GM18517 (cell line): ENCODE measurements around the gene XPNPEP1.
A peak's percentile ranks its signal among the peaks of the same experiment; 100 is the strongest.
"Not testable (repeated sequence)": the region's sequence is repeated elsewhere in the genome, so short reads cannot be mapped to it uniquely, and the experiment has no call there.

Experiments
- ATAC-seq: cut with Tn5 transposase; IDR thresholded peaks from one replicate; pipeline ENCODE4 v1.9.1; 2021; ENCODE audit warnings: mild to moderate bottlenecking, moderate library complexity; ENCODE audit not compliant: unreplicated experiment

Gene XPNPEP1

GRCh38 chr10:109924967-109925620, 1.8 kb upstream of the XPNPEP1 start:
- ATAC-seq: no peak

GRCh38 chr10:109924087-109924486, 776 bp upstream of the XPNPEP1 start:
- no peak for ATAC-seq

GRCh38 chr10:109922358-109922975, 844 bp downstream of the XPNPEP1 start:
- ATAC-seq: no peak

- ATAC-seq: no peak
These were observed 3.3 kb downstream of the XPNPEP1 start for GRCh38 chr10:109920016-109920415.

GRCh38 chr10:109919220-109919619, 4.1 kb downstream of the XPNPEP1 start:
- peak; percentile 30 for ATAC-seq

- ATAC-seq: not testable (repeated sequence)
These were observed 4.6 kb downstream of the XPNPEP1 start for GRCh38 chr10:109918707-109919106.

GRCh38 chr10:109915566-109915965, 7.7 kb downstream of the XPNPEP1 start:
- ATAC-seq: no peak

GRCh38 chr10:109914966-109915365, 8.3 kb downstream of the XPNPEP1 start:
- ATAC-seq: no peak

- ATAC-seq: no peak
These were observed 9.9 kb downstream of the XPNPEP1 start for GRCh38 chr10:109913306-109913892.

- peak; percentile 93 for ATAC-seq
These were observed 10.7 kb downstream of the XPNPEP1 start for GRCh38 chr10:109912335-109913281.

- ATAC-seq: no peak
These were observed 11.4 kb downstream of the XPNPEP1 start for GRCh38 chr10:109911903-109912302.

- no peak for ATAC-seq
These were observed 17.0 kb downstream of the XPNPEP1 start for GRCh38 chr10:109906316-109906715.

GRCh38 chr10:109904397-109904796, 18.9 kb downstream of the XPNPEP1 start:
- no peak for ATAC-seq

- ATAC-seq: peak; percentile 56
These were observed 20.0 kb downstream of the XPNPEP1 start for GRCh38 chr10:109902992-109903947.

- no peak for ATAC-seq
These were observed 23.7 kb downstream of the XPNPEP1 start for GRCh38 chr10:109899356-109900331.

- ATAC-seq: no peak
These were observed 24.5 kb downstream of the XPNPEP1 start for GRCh38 chr10:109898666-109899355.

- ATAC-seq: no peak
These were observed 25.3 kb downstream of the XPNPEP1 start for GRCh38 chr10:109898007-109898406.

GRCh38 chr10:109895848-109896247, 27.5 kb downstream of the XPNPEP1 start:
- no peak for ATAC-seq
